CD4-positive, alpha-beta T cell (primary cell): ENCODE measurements around the gene MADCAM1. TPM values are rescaled to one million over a fixed set of nuclear protein-coding genes. Genes with fewer than 3 reads are reported as not detected.
"Not testable (repeated sequence)": the region's sequence is repeated elsewhere in the genome, so short reads cannot be mapped to it uniquely, and the experiment has no call there.

Experiments used
- ATAC-seq: fragments of 200-7000 bp; cut with Tn5 transposase; one replicate; pipeline ENCODE4 v1.10.0; 2022; ENCODE audit warnings: mild to moderate bottlenecking; ENCODE audit not compliant: poor library complexity
- CTCF ChIA-PET: fragments of 350-600 bp; sonication (Branson Sonifier 250); formaldehyde crosslinking; loops from one replicate; lab custom pipeline; 2021; ENCODE audit warnings: antibody characterized with exemption, inconsistent platforms; lab: Charles Lee
- POLR2A ChIA-PET: fragments of 350-600 bp; sonication (Branson Sonifier 250); formaldehyde crosslinking; loops from one replicate; lab custom pipeline; 2021; ENCODE audit warnings: antibody characterized with exemption, inconsistent platforms; lab: Charles Lee
- DNase-seq, 14 experiments: peaks; one replicate each; pipeline ENCODE4 v3.0.0-alpha.2; 2013 to 2020; ENCODE audit warnings: mixed read lengths in 2 of 14
- H3K27ac ChIP-seq, 2 donors: one replicate each; pipeline versions ENCODE4 v1.5.1 to v1.7.0; 2013; ENCODE audit warnings: low read length in 2 of 2, low read depth in 1 of 2, mild to moderate bottlenecking in 1 of 2
- H3K27me3 ChIP-seq, 2 experiments: 1 replicate in 1 of 2; 2 replicates in 1 of 2; pipeline versions ENCODE4 v1.6.1 to v1.7.0; 2013; ENCODE audit warnings: low read length in 2 of 2, control low read depth in 1 of 2, mild to moderate bottlenecking in 1 of 2, moderate library complexity in 1 of 2; ENCODE audit not compliant: insufficient read depth in 2 of 2, control insufficient read depth in 1 of 2
- H3K36me3 ChIP-seq: one replicate; pipeline ENCODE4 v1.6.1; 2013; ENCODE audit warnings: low read length, control low read depth; ENCODE audit not compliant: insufficient read depth
- H3K4me1 ChIP-seq: one replicate; pipeline ENCODE4 v1.6.1; 2013; ENCODE audit warnings: low read length, control low read depth; ENCODE audit not compliant: insufficient read depth
- H3K4me3 ChIP-seq: one replicate; pipeline ENCODE4 v1.5.1; 2013; ENCODE audit warnings: mild to moderate bottlenecking, low read length, moderate library complexity
- H3K9me3 ChIP-seq, 2 experiments: 1 replicate in 1 of 2; 2 replicates in 1 of 2; pipeline versions ENCODE4 v1.6.1 to v1.7.0; 2013; ENCODE audit warnings: low read length in 2 of 2, mild to moderate bottlenecking in 2 of 2, control low read depth in 1 of 2, moderate library complexity in 1 of 2; ENCODE audit not compliant: control insufficient read depth in 1 of 2, insufficient read depth in 1 of 2
- H3K27ac Mint-ChIP-seq: one replicate; pipeline ENCODE4 v1.8.0; 2020; ENCODE audit warnings: mixed read lengths
- H3K27me3 Mint-ChIP-seq: one replicate; pipeline ENCODE4 v1.8.0; 2021; ENCODE audit warnings: mixed read lengths
- H3K36me3 Mint-ChIP-seq: one replicate; pipeline ENCODE4 v1.8.0; 2021; ENCODE audit warnings: low read depth, mixed read lengths
- H3K4me1 Mint-ChIP-seq: one replicate; pipeline ENCODE4 v1.8.0; 2021; ENCODE audit warnings: low read depth, mixed read lengths
- H3K4me3 Mint-ChIP-seq: one replicate; pipeline ENCODE4 v1.8.0; 2020; ENCODE audit warnings: mild to moderate bottlenecking, mixed read lengths
- H3K9me3 Mint-ChIP-seq: one replicate; pipeline ENCODE4 v1.8.0; 2020; ENCODE audit warnings: mixed read lengths
- intact Hi-C, 2 experiments: fragments of 100-400 bp; cut with DNase I in 1 of 2; cut with micrococcal nuclease in 1 of 2; formaldehyde crosslinking; loops; one replicate each; pipeline versions ENCODE4 v1.15.1 to v1.9.0; 2023 to 2025; cut with DNase I, micrococcal nuclease
- total RNA-seq, 174 experiments: library from RNA in 2 of 174; stranded (reverse) in 2 of 174; gene quantifications; one replicate each; pipeline ENCODE4 v1.2.3 and lab custom pipeline; 2021 to 2026
- TF ChIP-seq, protein P1 (sequence below): fragments of 200-600 bp; IDR thresholded peaks from one replicate; pipeline ENCODE4 v1.8.0; 2022; ENCODE audit warnings: antibody characterized with exemption, mild to moderate bottlenecking

The MADCAM1 gene
- total RNA-seq, 2 experiments from 2014 or later = 0.20 to 0.91 TPM

DNA sequence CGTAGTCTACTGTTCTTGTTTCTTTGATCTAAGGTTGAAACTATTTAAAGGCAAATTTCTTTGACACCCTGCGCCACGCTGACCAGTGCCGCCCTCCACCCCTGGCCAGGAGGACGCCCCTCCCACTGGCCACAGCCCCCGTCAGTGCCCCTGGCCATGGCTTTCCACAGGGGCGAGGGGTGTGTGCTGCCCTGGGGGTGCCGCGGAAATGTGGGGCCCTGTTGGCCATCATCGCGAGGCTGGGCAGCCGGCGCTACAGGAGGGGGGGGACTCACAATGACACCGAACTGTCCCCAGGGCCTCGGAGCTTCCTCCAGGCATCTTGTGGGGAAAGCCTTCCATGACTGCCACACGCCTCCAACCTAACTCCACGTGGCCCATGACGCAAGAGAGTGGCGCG lies 46.4 kb upstream of the MADCAM1 start:
- H3K27me3 ChIP-seq = no peaks in the 10 kb centered on the region
- Mint-ChIP-seq H3K9me3 (no peaks in the 10 kb centered on the region), H3K4me1 (no peaks in the 10 kb centered on the region), H3K36me3 (no peaks in the 10 kb centered on the region), H3K27ac (no peak overlapping the region), H3K4me3 (no peak overlapping the region), H3K27me3 (peaks cover 3% of the 10 kb centered on the region)
- no peaks in the 10 kb centered on the region for H3K36me3 ChIP-seq
- peaks cover 0 to 22% of the 10 kb centered on the region in 2 experiments for H3K9me3 ChIP-seq
- CTCF ChIA-PET = no interaction called here
- no peak for DNase-seq
- H3K4me1 ChIP-seq = no peaks in the 10 kb centered on the region
- H3K27ac ChIP-seq = no peak overlapping the region
- intact Hi-C loops = no loop called here
- POLR2A ChIA-PET = no interaction called here
- no peak overlapping the region for H3K4me3 ChIP-seq
- no peak for ATAC-seq
- TF ChIP-seq, protein P1, sequence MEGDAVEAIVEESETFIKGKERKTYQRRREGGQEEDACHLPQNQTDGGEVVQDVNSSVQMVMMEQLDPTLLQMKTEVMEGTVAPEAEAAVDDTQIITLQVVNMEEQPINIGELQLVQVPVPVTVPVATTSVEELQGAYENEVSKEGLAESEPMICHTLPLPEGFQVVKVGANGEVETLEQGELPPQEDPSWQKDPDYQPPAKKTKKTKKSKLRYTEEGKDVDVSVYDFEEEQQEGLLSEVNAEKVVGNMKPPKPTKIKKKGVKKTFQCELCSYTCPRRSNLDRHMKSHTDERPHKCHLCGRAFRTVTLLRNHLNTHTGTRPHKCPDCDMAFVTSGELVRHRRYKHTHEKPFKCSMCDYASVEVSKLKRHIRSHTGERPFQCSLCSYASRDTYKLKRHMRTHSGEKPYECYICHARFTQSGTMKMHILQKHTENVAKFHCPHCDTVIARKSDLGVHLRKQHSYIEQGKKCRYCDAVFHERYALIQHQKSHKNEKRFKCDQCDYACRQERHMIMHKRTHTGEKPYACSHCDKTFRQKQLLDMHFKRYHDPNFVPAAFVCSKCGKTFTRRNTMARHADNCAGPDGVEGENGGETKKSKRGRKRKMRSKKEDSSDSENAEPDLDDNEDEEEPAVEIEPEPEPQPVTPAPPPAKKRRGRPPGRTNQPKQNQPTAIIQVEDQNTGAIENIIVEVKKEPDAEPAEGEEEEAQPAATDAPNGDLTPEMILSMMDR = no peak

DNA sequence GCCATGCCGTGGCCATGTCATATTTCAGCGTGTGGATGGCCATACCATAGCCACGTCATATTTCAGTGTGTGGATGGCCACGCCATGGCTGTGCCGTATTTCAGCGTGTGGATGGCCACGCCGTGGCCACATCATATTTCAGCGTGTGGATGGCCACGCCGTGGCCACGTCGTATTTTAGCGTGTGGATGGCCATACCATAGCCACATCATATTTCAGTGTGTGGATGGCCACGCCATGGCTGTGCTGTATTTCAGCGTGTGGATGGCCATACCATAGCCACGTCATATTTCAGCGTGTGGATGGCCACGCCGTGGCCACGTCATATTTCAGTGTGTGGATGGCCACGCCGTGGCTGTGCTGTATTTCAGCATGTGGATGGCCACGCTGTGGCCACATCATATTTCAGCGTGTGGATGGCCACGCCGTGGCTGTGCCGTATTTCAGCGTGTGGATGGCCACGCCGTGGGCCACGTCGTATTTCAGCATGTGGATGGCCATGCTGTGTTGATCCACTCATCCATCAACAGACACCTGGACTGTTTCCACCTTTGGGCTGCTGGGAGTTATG lies 45.3 kb upstream of the MADCAM1 start:
- H3K27me3 Mint-ChIP-seq, DNase-seq, H3K4me3 Mint-ChIP-seq, intact Hi-C loops, H3K4me1 Mint-ChIP-seq, H3K4me1 ChIP-seq, H3K4me3 ChIP-seq, H3K36me3 ChIP-seq, ATAC-seq, CTCF ChIA-PET, H3K9me3 Mint-ChIP-seq, H3K27me3 ChIP-seq, POLR2A ChIA-PET, H3K27ac ChIP-seq, H3K27ac Mint-ChIP-seq, H3K36me3 Mint-ChIP-seq: not testable (repeated sequence)
- peaks cover 0 to 22% of the 10 kb centered on the region in 2 experiments for H3K9me3 ChIP-seq

DNA sequence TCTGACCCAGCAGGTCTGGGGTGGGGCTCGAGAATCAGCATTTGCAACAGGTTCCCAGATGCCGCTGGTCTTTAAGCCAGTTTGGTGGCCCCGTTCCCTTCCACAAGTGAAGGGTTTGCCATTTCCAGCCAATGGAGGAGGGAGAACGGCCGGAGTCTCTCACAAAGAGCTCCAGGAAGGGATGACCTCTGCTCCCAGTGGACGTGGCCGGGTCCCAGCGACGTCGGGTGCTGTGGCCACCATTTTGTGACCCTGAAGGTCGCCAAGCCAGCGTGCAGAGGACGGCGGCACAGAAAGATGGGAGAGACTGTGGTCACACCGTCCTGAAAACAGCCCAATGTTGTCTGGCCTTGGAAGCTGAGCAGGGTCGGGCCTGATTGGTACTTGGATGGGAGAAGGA lies 43.5 kb upstream of the MADCAM1 start:
- H3K9me3 ChIP-seq = peaks cover 0 to 27% of the 10 kb centered on the region in 2 experiments
- no peak overlapping the region for H3K4me3 ChIP-seq
- intact Hi-C loops = no loop called here
- H3K36me3 Mint-ChIP-seq = no peaks in the 10 kb centered on the region
- CTCF ChIA-PET = no interaction called here
- no peak overlapping the region for H3K27ac Mint-ChIP-seq
- no peaks in the 10 kb centered on the region for H3K27me3 Mint-ChIP-seq
- no peaks in the 10 kb centered on the region for H3K36me3 ChIP-seq
- ATAC-seq = no peak
- H3K4me1 ChIP-seq = no peaks in the 10 kb centered on the region
- no peaks in the 10 kb centered on the region for H3K4me1 Mint-ChIP-seq
- H3K9me3 Mint-ChIP-seq = no peaks in the 10 kb centered on the region
- POLR2A ChIA-PET = no interaction called here
- no peak overlapping the region for H3K4me3 Mint-ChIP-seq
- H3K27ac ChIP-seq = no peak overlapping the region
- TF ChIP-seq, protein P1 = no peak
- no peaks in the 10 kb centered on the region for H3K27me3 ChIP-seq
- DNase-seq = no peak

DNA sequence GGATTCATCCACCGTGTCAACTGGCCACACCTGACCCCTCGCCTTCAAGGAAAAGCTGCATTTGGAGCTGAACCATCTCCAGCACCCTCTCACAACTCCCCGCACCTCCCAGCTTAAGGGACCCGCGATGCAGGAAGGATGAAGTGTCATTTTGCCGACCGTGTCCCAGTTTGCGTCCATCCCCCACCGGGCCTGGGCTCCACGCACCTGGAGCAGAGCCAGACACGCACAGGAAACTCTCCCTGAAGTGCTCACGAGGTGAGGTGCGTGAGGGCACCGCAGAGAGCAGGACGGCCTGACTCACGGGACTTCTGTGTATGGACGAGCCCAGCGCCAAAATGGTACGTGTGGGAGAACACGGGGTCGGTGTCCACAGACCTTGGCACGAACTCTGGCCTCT lies 42.7 kb upstream of the MADCAM1 start:
- POLR2A ChIA-PET = no interaction called here
- H3K36me3 Mint-ChIP-seq = no peaks in the 10 kb centered on the region
- Histone ChIP-seq H3K27ac (no peak overlapping the region), H3K27me3 (peaks cover 2% of the 10 kb centered on the region in 2 experiments), H3K4me3 (no peak overlapping the region), H3K9me3 (peaks cover 0 to 30% of the 10 kb centered on the region in 2 experiments), H3K4me1 (no peaks in the 10 kb centered on the region), H3K36me3 (no peaks in the 10 kb centered on the region)
- CTCF ChIA-PET = no interaction called here
- TF ChIP-seq, protein P1 = no peak
- H3K27ac Mint-ChIP-seq = no peak overlapping the region
- no peak overlapping the region for H3K4me3 Mint-ChIP-seq
- intact Hi-C loops = no loop called here
- H3K4me1 Mint-ChIP-seq = no peaks in the 10 kb centered on the region
- no peak for DNase-seq
- H3K27me3 Mint-ChIP-seq = no peaks in the 10 kb centered on the region
- ATAC-seq = no peak
- no peaks in the 10 kb centered on the region for H3K9me3 Mint-ChIP-seq
